Panc1 (cell line): ENCODE data around the gene RBBP5. TPM values are rescaled to one million over a fixed set of nuclear protein-coding genes. Genes with fewer than 3 reads are reported as not detected.

Experiments used
- ATAC-seq: fragments of 200-7000 bp; cut with Tn5 transposase; 2 replicates; pipeline ENCODE4 v1.9.1; 2020; ENCODE audit warnings: mild to moderate bottlenecking, moderate library complexity
- BruUV-seq: library from RNA; stranded (reverse); fragments of 400-500 nt; replicated peaks from 2 replicates; lab custom pipeline; 2021; lab: Mats Ljungman, UMichigan
- CTCF ChIA-PET: fragments of 300-600 bp; sonication (Branson Sonifier 250); formaldehyde crosslinking; loops from one replicate; lab custom pipeline; 2022; ENCODE audit warnings: antibody characterized with exemption; lab: Charles Lee
- POLR2A ChIA-PET: fragments of 300-600 bp; sonication (Branson Sonifier 250); formaldehyde crosslinking; loops from one replicate; lab custom pipeline; 2022; ENCODE audit warnings: antibody characterized with exemption; lab: Charles Lee
- DNase-seq: peaks from one replicate; pipeline ENCODE4 v3.0.0-alpha.2; 2010; ENCODE audit warnings: low read depth, low spot score
- H3K27ac ChIP-seq: 2 replicates; pipeline ENCODE4 v1.5.1; 2011; ENCODE audit warnings: mild to moderate bottlenecking, low read length, inconsistent platforms
- H3K27me3 ChIP-seq: fragments of 200-500 bp; sonication (Bioruptor generic); 2 replicates; pipeline ENCODE4 v1.6.0; 2014; ENCODE audit warnings: low read length, inconsistent platforms; ENCODE audit not compliant: control insufficient read depth, insufficient read depth
- H3K36me3 ChIP-seq: fragments of 200-500 bp; sonication (Bioruptor generic); 2 replicates; pipeline ENCODE4 v1.5.1; 2014; ENCODE audit warnings: inconsistent platforms, mild to moderate bottlenecking, low read length, moderate library complexity; ENCODE audit not compliant: control insufficient read depth, insufficient read depth
- H3K4me1 ChIP-seq: 2 replicates; pipeline ENCODE4 v1.5.1; 2011; ENCODE audit warnings: inconsistent platforms, mild to moderate bottlenecking, low read length, moderate library complexity; ENCODE audit not compliant: control insufficient read depth, insufficient read depth
- H3K4me3 ChIP-seq, 2 experiments: 2 replicates each; pipeline ENCODE4 v1.5.1; 2011 to 2012; ENCODE audit warnings: low read depth in 2 of 2, low read length in 2 of 2, mild to moderate bottlenecking in 2 of 2, inconsistent platforms in 1 of 2, moderate library complexity in 1 of 2
- H3K9me3 ChIP-seq: fragments of 200-500 bp; sonication (Bioruptor generic); 2 replicates; pipeline ENCODE4 v1.5.1; 2014; ENCODE audit warnings: low read depth, mild to moderate bottlenecking, inconsistent platforms, low read length, moderate library complexity; ENCODE audit not compliant: control insufficient read depth, insufficient read depth
- CTCF ChIP-seq: fragments of 450-650 bp; IDR thresholded peaks from 2 replicates; pipeline ENCODE4 v1.5.1; 2017; ENCODE audit warnings: mild to moderate bottlenecking
- POLR2AphosphoS5 ChIP-seq: IDR thresholded peaks from 2 replicates; pipeline ENCODE4 v1.6.1; 2012; ENCODE audit warnings: mild to moderate bottlenecking, low read depth, low read length, moderate library complexity
- REST ChIP-seq, 2 experiments: IDR thresholded peaks; 2 replicates each; pipeline ENCODE4 v1.6.1; 2011 to 2012; ENCODE audit warnings: low read depth in 2 of 2, control low read depth in 1 of 2, low read length in 1 of 2, mild to moderate bottlenecking in 1 of 2, moderate library complexity in 1 of 2; ENCODE audit not compliant: insufficient read depth in 1 of 2
- SIN3A ChIP-seq: IDR thresholded peaks from 2 replicates; pipeline ENCODE4 v1.6.1; 2012; ENCODE audit warnings: low read depth, mild to moderate bottlenecking, low read length, moderate library complexity, borderline replicate concordance; ENCODE audit not compliant: insufficient read depth
- TCF7L2 ChIP-seq: IDR thresholded peaks from 2 replicates; pipeline ENCODE4 v1.6.1; 2011; ENCODE audit warnings: mild to moderate bottlenecking, low read depth, low read length, inconsistent platforms
- in situ Hi-C: cut with HindIII; loops from 2 replicates; pipeline ENCODE4 v1.10.0; 2016; ENCODE audit warnings: low sequenced_read_pairs, low pct_unique_long_range_greater_than_20kb
- intact Hi-C: fragments of 100-400 bp; cut with micrococcal nuclease; formaldehyde crosslinking; loops from one replicate; pipeline ENCODE4 v1.10.0; 2022; ENCODE audit not compliant: unreplicated experiment
- total RNA-seq: library from RNA; stranded (reverse); gene quantifications from one replicate; pipeline ENCODE4 v1.2.1, GENCODE V29; 2021; ENCODE audit not compliant: unreplicated experiment

Gene RBBP5
- total RNA-seq, 1 experiment from 2014 or later = 22.2 TPM

- ChIA-PET CTCF (interaction anchor here (0.6 to 4.4 kb wide), 4 partner anchors 54 to 308 kb away, joined by 3 to 78 read pairs (median 15); no protein-coding TSS in a partner anchor), POLR2A (no interaction called here)
- in situ Hi-C loops = no loop called here
- DNase-seq = no peak
- H3K27me3 ChIP-seq = no peaks in the 10 kb centered on the region
- intact Hi-C loops = loop anchor here (1.0 to 10.0 kb wide), 2 partner anchors 71 to 256 kb away; no protein-coding TSS in a partner anchor
- H3K27ac ChIP-seq = no peak overlapping the region
- ATAC-seq = no peak
- no TSS peak for BruUV-seq
- no peaks in the 10 kb centered on the region for H3K4me1 ChIP-seq
- no peak overlapping the region for H3K4me3 ChIP-seq
- no peaks in the 10 kb centered on the region for H3K9me3 ChIP-seq
- H3K36me3 ChIP-seq = no peaks in the 10 kb centered on the region
- TF ChIP-seq CTCF = no peak
- no peak for TF ChIP-seq REST (IDR thresholded peaks at IDR 0.05; ENCODE audit: insufficient read depth in 1 of 2, low read depth in 2 of 2, low read length in 1 of 2)
- TF ChIP-seq TCF7L2 = no peak
- TF ChIP-seq POLR2AphosphoS5 = no peak
Measured at GRCh38 chr1:205060746-205061145, 61.0 kb downstream of the RBBP5 start.

- no peak overlapping the region for H3K4me3 ChIP-seq
- DNase-seq (no peak), ATAC-seq (no peak)
- no TSS peak for BruUV-seq
- ChIA-PET POLR2A (no interaction called here), CTCF (no interaction called here)
- TF ChIP-seq REST (IDR thresholded peaks at IDR 0.05; ENCODE audit: insufficient read depth in 1 of 2, low read depth in 2 of 2, low read length in 1 of 2) (no peak), SIN3A (no peak), CTCF (no peak), POLR2AphosphoS5 (no peak), TCF7L2 (no peak)
- no peaks in the 10 kb centered on the region for H3K4me1 ChIP-seq
- in situ Hi-C loops (no loop called here), intact Hi-C loops (loop anchor here (10.0 kb wide), 1 partner anchor 255 kb away; no protein-coding TSS in a partner anchor)
- H3K27me3 ChIP-seq = no peaks in the 10 kb centered on the region
- no peak overlapping the region for H3K27ac ChIP-seq
- no peaks in the 10 kb centered on the region for H3K36me3 ChIP-seq
- H3K9me3 ChIP-seq = no peaks in the 10 kb centered on the region
Measured at GRCh38 chr1:205059660-205060059, 62.1 kb downstream of the RBBP5 start.
